ENCODE measurements around the gene RAB15. TPM values are rescaled to one million over a fixed set of nuclear protein-coding genes. Genes with fewer than 3 reads are reported as not detected.
A peak's percentile ranks its signal among the peaks of the same experiment; 100 is the strongest.

Gene RAB15
- polyA plus RNA-seq, 1 donor = 27.3 TPM

DNA sequence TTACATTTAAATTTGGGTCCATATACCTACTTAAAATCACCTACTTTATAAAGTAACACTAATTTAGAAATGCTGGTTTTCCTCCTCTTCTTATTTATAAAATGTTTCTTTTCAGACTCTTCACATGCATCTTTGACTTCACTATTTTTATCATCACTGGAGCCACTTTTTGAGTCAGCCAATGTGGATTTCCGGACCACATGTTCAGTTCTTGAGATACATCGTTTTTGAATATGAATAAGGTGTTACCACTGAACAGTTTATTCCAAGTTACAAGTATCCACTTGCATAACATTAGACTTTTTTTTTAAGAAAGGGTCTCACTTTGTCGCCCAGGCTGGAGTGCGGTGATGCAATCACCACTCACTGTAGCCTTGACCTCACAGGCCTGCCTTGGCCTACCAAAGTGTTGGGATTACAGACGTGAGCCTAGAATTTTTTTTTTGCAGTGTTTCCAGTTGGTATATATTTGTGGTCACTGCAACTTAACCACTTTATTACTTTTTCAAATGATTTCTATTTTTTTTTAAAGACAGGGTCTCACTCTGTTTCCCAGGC lies 20.3 kb upstream of the RAB15 start:
- DNase-seq = no peak

DNA sequence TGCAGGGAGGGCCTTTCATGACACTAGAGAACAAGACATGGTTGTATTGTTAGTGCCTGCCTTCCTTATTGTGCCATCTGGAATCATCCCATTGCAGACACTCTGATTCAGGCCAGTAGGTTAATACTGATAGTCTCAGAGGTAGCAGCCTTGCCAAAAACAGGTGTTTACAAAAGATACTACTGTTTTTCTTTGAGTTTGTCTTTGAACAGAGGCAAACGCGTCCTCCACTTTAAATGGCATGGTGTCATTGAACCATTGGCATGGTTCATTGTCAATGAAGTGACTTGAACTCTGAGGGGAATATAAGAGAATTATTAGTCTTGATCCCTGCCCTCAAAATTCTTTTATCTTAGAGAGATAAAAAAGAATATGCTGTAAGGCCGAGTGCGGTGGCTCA lies 18.8 kb upstream of the RAB15 start:
- no peak for DNase-seq

DNA sequence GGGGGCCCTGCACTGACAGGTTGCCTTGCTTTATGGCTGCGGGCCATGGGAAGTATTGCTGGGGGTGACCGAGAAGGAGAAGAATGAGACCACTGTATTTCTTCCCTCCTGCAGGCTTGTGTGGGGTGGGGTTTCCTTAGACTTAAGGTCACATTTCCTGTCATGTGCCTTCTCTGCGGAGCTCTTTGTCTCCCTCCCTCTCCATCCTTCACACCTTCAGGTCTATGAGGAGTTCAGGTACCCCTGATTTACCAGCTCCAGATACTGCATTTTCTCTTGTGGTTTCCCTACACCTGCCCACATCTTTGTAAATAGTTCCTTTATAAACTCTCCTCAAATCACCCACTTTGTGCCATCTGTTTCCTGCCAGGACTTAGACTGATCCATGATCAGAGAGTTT lies 18.2 kb upstream of the RAB15 start:
- DNase-seq = no peak

DNA sequence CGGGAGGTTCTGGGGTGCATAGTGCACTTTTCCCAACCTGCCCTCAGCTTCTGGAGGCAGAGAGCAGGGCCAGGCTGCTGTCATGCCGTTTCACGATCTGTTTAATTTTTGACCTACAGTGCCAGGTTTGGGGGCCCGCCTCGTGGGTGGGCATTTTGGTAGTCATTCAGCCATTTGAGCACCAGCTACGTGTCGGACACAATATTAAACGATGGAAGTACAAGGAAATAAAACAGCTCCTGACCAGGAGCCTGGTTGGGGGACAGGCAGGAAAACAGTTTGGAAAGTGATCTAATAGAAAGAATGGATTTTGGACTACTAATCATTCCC lies 15.3 kb upstream of the RAB15 start:
- DNase-seq = no peak

DNA sequence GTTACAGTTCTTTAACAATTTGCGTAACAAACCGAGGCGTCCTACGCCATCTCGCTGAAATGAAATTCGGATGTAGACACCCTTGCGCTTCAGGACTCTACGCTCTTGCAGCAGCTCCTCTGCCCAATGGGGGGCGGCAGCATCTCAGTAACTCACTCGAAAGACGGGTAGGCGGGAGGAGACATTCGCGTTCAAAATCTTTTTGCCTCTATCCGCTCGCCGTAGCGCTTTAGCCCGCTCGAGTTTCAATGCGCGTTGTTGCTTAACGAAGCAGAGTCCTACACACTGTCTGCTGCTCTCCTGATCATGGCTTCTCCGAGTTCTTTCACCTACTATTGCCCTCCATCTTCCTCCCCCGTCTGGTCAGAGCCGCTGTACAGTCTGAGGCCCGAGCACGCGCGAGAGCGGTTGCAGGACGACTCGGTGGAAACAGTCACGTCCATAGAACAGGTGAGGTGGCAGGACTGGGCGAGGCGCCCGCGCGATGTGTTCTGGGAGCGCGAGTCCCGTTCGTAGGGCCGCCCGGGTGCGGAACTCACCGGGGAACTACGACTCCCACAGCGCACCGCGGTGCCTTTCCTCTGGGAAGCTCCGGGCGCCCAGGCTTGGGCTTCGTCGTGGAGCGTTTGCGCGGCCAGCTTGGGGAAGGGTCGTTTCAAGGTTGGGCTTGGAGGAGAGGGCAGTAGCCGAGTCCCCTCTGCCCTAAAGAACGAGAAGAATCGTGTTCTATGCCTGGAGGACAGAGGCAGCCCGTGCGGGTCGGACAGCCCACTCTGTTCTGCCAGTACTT lies 14.7 kb upstream of the RAB15 start, which contains the start of gene FNTB:
Gene FNTB, plus strand, starts transcription at position 248 of the 790 bp plus-strand sequence. Its CDS starts 59 bp downstream, at position 307.
- DNase-seq = peak; percentile 99

DNA sequence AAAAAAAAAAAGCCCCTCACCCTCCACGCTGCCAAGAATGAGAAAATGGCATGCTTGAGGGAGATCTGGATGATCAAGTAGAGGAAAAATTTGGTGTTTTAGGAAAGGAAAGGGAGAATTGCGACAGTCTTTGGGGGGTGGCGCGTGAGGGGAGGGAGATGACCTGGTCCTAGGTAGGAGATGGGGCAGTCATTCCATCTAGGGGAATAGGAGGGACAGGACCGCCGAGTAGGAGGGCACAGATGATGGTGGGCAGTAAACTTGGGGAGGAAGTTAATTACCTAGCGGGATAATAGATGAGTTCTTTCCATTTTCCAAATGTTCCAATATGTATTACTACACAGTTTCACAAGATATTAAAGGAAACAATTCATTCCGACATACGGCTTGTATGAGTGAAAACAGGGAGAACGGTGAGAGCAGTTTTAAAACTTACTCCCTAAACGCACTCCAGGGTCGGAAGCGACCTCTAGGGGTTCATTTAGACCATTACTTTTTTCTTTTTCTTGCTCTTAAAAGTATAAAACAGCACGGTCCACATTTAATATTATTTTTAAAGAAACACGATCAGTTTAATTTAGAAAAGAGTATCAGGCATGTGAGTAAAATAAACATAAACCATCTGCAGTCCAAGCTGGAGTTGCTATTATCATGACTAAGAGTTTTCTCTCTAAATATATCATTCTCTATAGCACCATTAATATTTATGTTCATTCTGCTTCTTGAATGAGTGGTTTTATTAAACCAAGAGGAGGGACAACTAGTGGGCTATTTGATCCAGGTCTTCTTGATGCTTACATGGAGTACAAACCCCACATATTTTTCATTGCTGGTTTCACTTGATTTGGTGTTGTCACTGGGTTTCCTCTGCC lies 11.5 kb upstream of the RAB15 start:
- DNase-seq = no peak

DNA sequence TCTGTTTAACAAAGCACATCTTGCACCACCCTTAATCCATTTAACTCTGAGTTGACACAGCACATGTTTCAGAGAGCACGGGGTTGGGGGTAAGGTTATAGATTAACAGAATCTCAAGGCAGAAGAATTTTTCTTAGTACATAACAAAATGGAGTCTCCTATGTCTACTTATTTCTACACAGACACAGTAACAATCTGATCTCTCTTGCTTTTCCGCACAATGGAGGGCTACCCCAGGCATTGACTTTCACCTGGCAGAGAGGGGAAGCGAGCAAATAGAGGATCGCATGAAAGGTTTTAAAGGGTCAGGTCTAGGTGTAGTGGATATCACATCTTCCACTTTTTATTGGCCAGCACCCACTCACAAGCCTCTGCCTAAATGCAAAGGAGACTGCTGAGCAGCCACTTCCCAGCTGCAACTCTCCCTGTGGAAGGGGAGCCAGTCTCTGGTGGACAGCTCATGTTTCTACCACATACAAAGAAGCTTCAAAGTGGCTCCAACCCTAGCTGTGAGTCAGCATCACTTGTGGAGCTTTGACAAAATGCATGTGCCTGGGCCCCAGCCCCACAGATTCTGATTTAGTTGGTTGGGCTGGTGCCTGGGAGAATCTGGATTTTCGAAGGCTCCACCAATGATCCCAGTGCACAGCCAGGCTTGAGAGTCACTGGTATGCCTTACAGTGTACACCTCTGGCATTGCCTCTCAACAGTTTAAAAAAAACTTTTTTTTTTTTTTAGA lies 7.4 kb upstream of the RAB15 start:
- DNase-seq = no peak

DNA sequence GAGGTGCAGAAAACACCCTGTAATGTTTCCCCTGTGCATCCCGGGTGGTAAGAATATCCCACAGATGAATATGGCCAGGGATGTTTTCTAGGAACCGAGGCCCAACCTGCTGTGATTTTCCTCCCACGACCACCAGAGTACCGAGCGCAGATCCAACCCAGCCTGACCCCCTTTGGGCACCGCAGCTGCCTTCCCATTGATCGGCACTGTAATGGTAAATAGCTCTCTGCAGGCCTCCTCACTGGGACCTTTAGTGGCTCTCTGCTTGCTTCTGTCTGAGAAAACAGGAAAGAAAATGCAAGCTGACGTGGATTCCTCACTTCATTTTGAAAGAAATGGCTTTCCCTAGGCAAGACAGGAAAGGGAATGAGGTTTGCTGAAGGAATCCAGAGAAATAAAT lies 2.4 kb upstream of the RAB15 start:
- DNase-seq = no peak

DNA sequence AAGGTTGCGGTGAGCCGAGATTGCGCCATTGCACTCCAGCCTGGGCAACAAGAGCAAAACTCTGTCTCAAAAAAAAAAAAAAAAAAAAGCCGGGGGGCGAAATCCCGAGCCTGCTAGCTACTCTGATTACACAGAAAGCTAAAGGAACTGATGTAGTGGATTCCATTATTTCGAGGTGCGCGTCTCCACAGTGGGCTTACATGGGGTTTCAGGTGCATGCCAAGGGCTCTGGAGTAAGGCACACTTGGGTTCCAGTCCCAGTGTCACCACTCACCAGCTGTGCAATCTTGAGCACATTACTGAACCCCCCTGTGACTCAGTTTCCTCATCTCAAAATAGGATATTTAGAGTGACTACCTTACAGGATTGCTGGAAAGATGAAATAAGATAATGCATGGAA lies 1.7 kb upstream of the RAB15 start:
- DNase-seq = no peak

DNA sequence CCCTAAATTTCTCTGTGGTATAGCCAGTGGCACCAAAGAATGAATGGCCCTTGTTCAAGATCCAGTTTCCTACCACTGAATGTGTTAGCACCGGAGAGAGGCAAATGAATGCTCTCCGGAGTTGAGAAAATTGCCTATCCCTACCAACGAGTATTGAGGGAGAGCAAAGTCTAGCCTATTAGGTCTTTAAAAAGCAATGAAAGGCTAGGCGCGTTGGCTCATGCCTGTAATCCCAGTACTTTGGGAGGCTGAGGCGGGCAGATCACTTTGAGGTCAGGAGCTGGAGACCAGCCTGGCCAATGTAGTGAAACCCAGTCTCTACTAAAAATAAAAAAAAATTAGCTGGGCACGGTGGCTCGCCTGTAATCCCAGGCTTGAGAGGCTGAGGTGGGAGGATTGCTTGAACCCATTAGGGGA lies 898 bp upstream of the RAB15 start:
- DNase-seq = no peak

DNA sequence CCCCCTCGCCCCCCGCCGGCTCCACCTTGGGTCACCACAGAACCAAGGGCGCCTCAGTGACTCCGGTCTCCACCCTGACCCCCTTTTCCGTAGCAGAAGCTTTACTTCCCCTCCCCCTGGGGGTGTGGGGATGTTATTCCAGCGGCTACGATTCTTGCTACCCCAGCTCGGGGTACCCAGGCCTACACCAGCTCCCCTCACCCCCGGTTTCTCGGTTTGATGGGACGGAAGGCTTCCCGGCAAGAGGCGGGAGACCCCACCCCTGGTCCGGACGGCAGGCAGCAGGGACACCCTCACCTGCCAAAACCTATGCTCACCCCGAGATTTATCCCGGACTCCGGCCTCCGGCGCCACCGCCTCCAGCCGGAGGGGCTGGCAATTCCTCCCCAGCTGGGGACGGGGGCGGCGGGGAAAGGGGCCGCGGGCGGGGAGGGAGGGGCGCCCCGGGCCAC lies 619 bp downstream of the RAB15 start:
- DNase-seq = no peak

DNA sequence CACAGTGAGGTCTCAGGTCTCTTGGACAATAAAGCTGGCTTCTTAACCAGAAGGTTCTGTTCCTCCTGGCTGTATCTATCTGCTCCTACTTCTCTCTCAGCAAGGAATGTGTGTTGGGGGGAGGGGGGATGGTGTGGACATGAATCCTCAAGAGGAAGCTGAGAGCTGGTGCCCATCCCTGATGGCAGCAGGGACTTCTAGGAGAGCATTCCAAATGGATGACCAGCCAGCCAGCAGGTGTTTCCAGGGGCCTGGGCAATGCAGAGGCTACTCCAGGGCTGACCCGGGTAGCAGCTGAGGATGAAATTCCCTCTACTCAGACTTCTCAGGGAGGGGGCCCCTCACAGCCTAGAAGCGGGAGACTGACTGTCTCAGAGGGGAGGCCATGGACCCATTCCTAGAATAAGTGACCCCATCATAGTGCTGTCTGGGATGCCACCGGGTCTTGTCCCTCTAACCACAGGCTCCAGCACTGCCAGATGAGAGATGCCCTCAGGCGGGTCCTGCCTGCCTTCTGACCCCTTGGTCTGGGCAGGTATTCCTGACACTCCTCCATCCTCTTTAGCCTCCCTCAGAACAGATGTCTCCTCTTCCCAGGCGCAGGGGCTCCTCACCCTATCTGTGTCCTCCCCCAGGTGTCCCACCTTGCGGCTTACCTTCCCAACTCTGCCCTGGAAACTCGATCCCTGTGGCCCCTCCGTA lies 1.2 kb downstream of the RAB15 start:
- DNase-seq = no peak

DNA sequence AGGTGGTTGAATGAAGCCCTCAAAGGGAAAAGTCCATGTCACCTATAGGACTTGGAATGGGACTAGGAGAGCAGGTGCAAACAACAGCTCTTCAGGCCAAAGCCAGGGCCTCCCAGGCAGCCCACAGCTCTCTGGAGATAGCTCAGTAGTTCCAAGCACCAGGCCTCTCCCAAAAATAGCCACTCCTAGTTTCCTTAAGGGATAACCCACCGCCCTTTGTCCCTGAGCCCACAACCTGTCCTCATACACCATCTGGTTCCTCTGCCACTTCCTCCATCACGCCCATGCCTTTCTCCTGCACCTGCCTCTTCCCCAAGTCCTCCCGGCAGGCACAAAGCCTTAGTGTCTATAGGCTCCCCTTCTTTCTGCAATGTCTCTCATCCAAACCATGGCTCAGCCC lies 2.1 kb downstream of the RAB15 start:
- no peak for DNase-seq

DNA sequence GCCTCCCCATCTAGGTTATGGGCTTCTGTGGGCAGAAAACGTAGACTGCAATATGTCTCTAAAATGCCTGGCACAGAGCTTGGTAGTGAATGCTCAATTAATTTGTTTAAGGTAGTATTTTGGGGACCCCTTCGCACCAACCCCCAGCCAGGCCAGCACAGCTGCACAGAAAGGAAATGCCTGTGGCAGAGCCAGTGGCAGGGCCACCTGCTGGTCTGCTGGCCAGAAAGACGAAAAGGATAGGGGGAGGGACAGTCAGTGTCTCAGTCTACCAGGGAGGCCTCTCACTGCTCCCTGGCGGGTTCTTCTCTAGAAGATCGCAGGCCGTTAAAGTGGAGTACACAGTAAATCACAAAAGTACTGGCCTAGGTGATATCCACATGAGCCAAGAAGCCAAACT lies 3.5 kb downstream of the RAB15 start:
- no peak for DNase-seq

DNA sequence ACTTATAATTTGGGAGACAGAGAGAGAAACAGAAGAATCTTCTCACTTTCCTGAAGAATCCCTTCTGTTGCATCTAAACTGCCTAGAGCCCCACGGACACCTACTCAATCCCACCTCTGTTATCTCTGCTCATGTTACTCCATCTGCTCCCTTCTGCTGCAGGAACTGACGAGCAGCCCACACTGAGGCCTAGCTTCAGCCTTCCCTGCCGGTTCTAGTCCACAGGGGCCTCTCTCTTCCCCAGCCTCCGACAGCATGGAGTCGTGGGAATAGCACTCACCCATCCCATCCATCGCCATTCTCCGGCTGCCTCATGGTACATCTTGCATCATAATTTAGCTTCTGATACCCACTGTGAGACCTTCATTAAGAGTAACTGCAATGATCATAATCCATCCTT lies 4.0 kb downstream of the RAB15 start:
- DNase-seq = no peak

DNA sequence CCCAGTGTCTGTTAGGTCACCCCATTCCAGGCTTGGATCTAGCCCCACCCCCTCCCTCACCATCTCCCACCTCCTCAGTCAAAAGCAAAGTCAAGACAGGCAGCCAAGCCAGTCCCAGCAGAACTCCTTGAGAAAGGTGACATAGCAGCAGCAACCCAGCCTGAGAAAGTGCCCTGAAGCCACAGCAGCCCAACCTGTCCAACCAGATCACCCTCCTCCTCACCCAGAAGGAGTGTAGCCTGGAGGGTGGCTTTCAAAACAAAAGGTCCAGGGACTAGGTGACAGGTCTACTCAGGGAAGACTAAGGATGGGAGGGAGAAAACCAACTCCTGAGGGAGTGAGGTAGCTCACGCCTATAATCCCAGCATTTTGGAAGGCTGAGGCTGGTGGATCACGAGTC lies 5.2 kb downstream of the RAB15 start:
- no peak for DNase-seq

DNA sequence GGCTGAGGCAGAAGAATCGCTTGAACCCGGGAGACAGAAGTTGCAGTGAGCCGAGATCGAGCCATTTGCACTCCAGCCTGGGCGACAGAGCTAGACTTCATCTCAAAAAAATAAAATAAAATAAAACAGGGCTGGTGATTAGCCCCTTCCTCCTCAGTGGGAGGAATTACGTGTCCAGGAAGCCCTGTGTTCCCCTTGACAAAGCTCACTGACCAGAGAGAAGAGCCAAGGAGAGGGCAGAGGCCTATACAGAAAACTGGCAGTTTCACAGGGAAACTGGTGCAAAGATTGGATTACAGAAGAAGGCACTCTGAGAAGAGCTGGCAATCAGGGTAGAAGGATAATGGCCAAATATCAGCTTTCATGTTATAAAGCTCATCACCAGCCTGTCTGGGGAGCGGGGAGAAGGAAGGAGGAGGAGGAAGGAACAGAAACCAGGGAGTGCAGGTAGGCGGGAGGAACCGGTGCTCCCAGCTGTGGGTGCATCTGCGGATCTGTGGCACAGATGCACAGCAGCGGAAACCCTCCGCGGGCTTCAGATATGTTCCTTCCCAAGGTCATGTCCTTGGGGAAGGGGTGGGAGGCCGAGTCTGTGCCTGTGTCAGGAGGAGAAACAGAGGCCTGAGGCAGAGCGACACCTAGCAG lies 6.7 kb downstream of the RAB15 start:
- no peak for DNase-seq

DNA sequence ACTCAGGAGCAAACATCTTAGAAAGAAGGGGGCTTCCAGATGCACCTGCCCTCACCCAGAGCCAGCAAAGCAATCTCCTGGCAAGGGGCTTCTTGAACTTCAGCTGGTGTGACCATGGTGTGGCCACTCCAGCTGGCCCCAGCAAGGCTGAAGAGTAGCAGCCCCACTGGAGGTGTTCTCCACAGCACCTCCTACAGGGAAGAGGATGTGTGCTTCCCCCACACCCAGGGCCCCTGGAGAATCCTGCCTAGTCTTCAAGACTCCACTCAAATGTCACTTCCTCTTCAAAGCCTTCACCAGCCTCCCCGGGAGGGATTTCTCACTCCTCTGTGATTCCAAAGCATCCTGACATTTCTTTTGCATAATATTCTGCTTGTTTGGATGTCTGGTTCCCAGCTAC lies 8.5 kb downstream of the RAB15 start:
- no peak for DNase-seq

DNA sequence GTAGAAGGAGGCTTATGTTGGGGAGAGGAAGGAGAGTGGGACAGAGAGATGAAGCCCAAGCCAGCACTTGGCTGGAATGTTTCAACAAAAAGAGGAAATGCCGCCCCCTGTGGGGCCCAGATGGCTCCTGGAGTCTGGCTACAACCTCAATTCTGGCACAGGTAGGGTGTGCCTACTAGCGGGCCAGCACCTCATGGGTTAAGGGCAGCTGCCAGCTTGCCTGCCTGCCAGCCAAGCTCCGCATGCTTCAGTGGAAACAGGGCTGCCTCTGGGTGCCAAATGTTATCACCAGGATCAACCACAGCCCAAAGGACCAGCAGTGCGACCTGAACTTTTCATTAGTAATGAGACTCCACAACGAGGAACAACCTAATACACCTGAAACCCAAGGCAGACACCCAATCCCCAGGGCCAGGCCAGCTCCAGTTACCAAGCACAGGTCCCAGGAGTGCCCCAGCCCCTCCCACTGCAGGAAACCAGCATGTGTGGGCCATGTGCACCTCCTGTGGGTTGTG lies 11.3 kb downstream of the RAB15 start:
- DNase-seq = no peak

DNA sequence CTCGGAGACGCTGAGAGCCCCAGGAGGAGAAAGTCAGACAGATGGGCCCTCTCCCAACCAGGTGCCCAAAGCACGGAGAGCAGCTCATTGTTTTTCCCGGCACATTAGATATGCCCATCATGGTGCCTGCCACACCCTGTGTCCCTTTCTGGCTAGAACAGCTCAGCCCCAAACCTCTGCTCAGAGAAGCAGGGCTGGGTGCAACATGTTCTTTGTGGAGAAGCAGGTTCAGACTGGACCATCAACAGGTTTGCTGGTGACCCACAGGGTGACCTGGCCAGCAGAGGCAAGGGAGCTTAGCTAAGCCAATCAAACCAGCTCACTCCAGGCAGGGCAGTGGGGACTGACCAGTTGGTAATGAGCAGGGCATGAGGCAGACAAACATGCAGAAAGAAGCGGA lies 13.4 kb downstream of the RAB15 start:
- no peak for DNase-seq

DNA sequence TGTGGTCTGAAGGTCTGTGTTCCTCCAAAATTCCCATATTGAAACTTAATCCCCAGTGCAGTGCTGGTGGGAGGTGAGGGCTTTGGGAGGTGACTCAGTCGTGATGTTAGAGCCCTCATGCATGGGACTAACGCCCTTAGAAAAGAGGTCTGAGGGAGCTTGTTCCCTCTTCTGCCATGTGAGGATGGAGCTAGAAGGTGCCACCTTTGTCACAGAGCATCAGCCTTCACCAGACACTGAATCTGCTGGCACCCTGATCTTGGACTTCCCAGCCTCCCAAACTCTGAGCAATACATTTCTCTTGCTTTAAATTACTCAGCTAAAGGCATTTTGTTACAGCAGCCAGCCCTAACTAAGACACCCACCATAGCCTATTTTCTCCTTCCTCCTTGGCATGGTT lies 13.9 kb downstream of the RAB15 start:
- no peak for DNase-seq

Data from left kidney (tissue), 2 donors.